HepG2 (cell line): ENCODE data around the gene NUDT1. TPM values are rescaled to one million over a fixed set of nuclear protein-coding genes. Genes with fewer than 3 reads are reported as not detected.

ENCODE experiments used
- ATAC-seq: fragments of 200-7000 bp; cut with Tn5 transposase; 3 replicates; pipeline ENCODE4 v1.9.1; 2020; ENCODE audit warnings: mild to moderate bottlenecking, moderate library complexity
- BruUV-seq: library from RNA; stranded (reverse); fragments of 400-500 nt; replicated peaks from 2 replicates; lab custom pipeline; 2021; lab: Mats Ljungman, UMichigan
- CTCF ChIA-PET: fragments of 300-600 bp; formaldehyde crosslinking; extraction: SDS; loops from one replicate; lab custom pipeline; 2021; ENCODE audit warnings: low total read pairs, inconsistent platforms, low intra/inter-chr PET ratio; lab: Yijun Ruan, JAX
- POLR2A ChIA-PET: fragments of 350-600 bp; sonication (Branson Sonifier 250); formaldehyde crosslinking; loops from one replicate; lab custom pipeline; 2020; ENCODE audit warnings: antibody characterized with exemption, inconsistent platforms; lab: Yijun Ruan, JAX
- DNase-seq: peaks from one replicate; pipeline ENCODE4 v3.0.0-alpha.2; 2015; ENCODE audit warnings: low spot score
- FAIRE-seq: peaks from 3 replicates; lab custom pipeline; 2011; peaks lifted over from hg19 to GRCh38; lab: Jason Lieb, UNC
- H2AFZ ChIP-seq: one replicate; pipeline ENCODE4 v1.6.1; 2011; ENCODE audit warnings: low read length, inconsistent platforms
- H3K27ac ChIP-seq: fragments of 300-600 bp; 3 replicates; pipeline ENCODE4 v1.8.0; 2011; ENCODE audit warnings: mixed run types, mild to moderate bottlenecking, mixed read lengths, low read length, inconsistent platforms; ENCODE audit not compliant: insufficient read depth; ENCODE audit errors: extremely low read length
- H3K27me3 ChIP-seq, 2 experiments: fragments of 200-600 bp in 1 of 2; 2 replicates in 1 of 2; 3 replicates in 1 of 2; pipeline versions ENCODE4 v1.6.0 to v1.8.0; 2011; ENCODE audit warnings: low read length in 2 of 2, mild to moderate bottlenecking in 2 of 2, moderate library complexity in 2 of 2, inconsistent platforms in 1 of 2; ENCODE audit not compliant: insufficient read depth in 2 of 2, control insufficient read depth in 1 of 2
- H3K36me3 ChIP-seq, 2 experiments: fragments of 200-600 bp in 1 of 2; replicated peaks in 1 of 2; 2 replicates in 1 of 2; 3 replicates in 1 of 2; pipeline versions ENCODE4 v1.5.1 to v1.8.0; 2011; ENCODE audit warnings: low read length in 2 of 2, inconsistent platforms in 1 of 2; ENCODE audit not compliant: insufficient read depth in 2 of 2, control insufficient read depth in 1 of 2
- H3K4me1 ChIP-seq: 2 replicates; pipeline ENCODE4 v1.5.1; 2012; ENCODE audit warnings: low read length, inconsistent platforms; ENCODE audit not compliant: insufficient read depth
- H3K4me2 ChIP-seq: 2 replicates; pipeline ENCODE4 v1.6.0; 2011; ENCODE audit warnings: low read depth, low read length, inconsistent platforms
- H3K4me3 ChIP-seq, 3 experiments: fragments of 200-600 bp in 1 of 3; sonication (generic), shearing (Covaris generic) in 1 of 3; replicated peaks in 1 of 3; 2 replicates each; pipeline ENCODE4 v1.5.1; 2011 to 2016; ENCODE audit warnings: low read length in 3 of 3, inconsistent platforms in 2 of 3, low read depth in 2 of 3, mild to moderate bottlenecking in 2 of 3, control low read depth in 1 of 3, mixed read lengths in 1 of 3; ENCODE audit not compliant: insufficient read depth in 1 of 3
- H3K79me2 ChIP-seq: one replicate; pipeline ENCODE4 v1.6.1; 2011; ENCODE audit warnings: low read length, inconsistent platforms; ENCODE audit not compliant: insufficient read depth
- H3K9ac ChIP-seq: 2 replicates; pipeline ENCODE4 v1.6.0; 2011; ENCODE audit warnings: mild to moderate bottlenecking, low read depth, low read length, inconsistent platforms; ENCODE audit not compliant: insufficient read depth
- H3K9me3 ChIP-seq: 2 replicates; pipeline ENCODE4 v1.5.1; 2012; ENCODE audit warnings: mild to moderate bottlenecking, low read length
- H4K20me1 ChIP-seq: 2 replicates; pipeline ENCODE4 v1.6.0; 2011; ENCODE audit warnings: inconsistent platforms, mild to moderate bottlenecking, low read length, moderate library complexity; ENCODE audit not compliant: insufficient read depth
- KDM3A ChIP-seq: IDR thresholded peaks from 2 replicates; pipeline ENCODE4 v1.6.1; 2018; ENCODE audit warnings: low read depth, missing compliant biosample characterization
- MYC ChIP-seq: sonication (generic); formaldehyde crosslinking; IDR thresholded peaks from 2 replicates; pipeline ENCODE4 v1.9.0; 2021; ENCODE audit warnings: missing genetic modification reagents, borderline replicate concordance
- PAWR ChIP-seq: sonication (generic); formaldehyde crosslinking; IDR thresholded peaks from 2 replicates; pipeline ENCODE4 v1.4.0; 2020; ENCODE audit warnings: missing genetic modification reagents, mild to moderate bottlenecking, borderline replicate concordance
- RAD21 ChIP-seq: fragments of 450-650 bp; formaldehyde crosslinking; IDR thresholded peaks from 2 replicates; pipeline ENCODE4 v1.5.0; 2020; ENCODE audit warnings: mild to moderate bottlenecking
- ZNF138 ChIP-seq: sonication (generic); formaldehyde crosslinking; IDR thresholded peaks from 2 replicates; pipeline ENCODE4 v1.5.0; 2020; ENCODE audit warnings: mild to moderate bottlenecking, low read depth, missing genetic modification reagents
- ZNF724P ChIP-seq: sonication (generic); formaldehyde crosslinking; IDR thresholded peaks from 2 replicates; pipeline ENCODE4 v1.8.0; 2022; ENCODE audit warnings: missing genetic modification reagents, borderline replicate concordance
- ZSCAN9 ChIP-seq: IDR thresholded peaks from 2 replicates; pipeline ENCODE4 v1.6.1; 2016; ENCODE audit warnings: borderline replicate concordance
- WGBS: methylation state at CpG from one replicate; pipeline ENCODE4 v1.1.6; 2017; ENCODE audit warnings: low lambda C conversion rate; 5-methylcytosine and 5-hydroxymethylcytosine counted together
- in situ Hi-C: cut with HindIII; loops from 2 replicates; pipeline ENCODE4 v1.10.0; 2017; ENCODE audit warnings: low pct_unique_long_range_greater_than_20kb; ENCODE audit not compliant: extremely low pct_ligation_motif_present
- intact Hi-C: fragments of 100-400 bp; cut with micrococcal nuclease; formaldehyde crosslinking; loops from one replicate; pipeline ENCODE4 v1.10.0; 2022; ENCODE audit not compliant: unreplicated experiment
- polyA plus RNA-seq, 8 experiments: library from polyadenylated mRNA; depleted of rRNA in 3 of 8; stranded (reverse) in 7 of 8; unstranded in 1 of 8; fragments of >200 nt; fragmentation: Illumina TruSeq in 4 of 8; extraction: Trizol in 4 of 8; gene quantifications; 2 replicates each; pipeline versions ENCODE4 v1.2.1 to v1.2.3, GENCODE V29; 2011 to 2016; ENCODE audit warnings: low read depth in 4 of 8, missing spikeins in 1 of 8, mixed read lengths in 1 of 8; ENCODE audit not compliant: insufficient read depth in 1 of 8
- total RNA-seq, 5 experiments: library from RNA; depleted of rRNA; stranded (reverse); fragments of >200 nt; fragmentation: Illumina TruSeq; extraction: Trizol; gene quantifications; 2 replicates each; pipeline ENCODE4 v1.2.3, GENCODE V29; 2016; ENCODE audit warnings: low read depth in 1 of 5
- TF ChIP-seq, protein P1 (sequence below): IDR thresholded peaks from 2 replicates; pipeline ENCODE4 v1.6.1; 2016
- TF ChIP-seq, protein P2 (sequence below): IDR thresholded peaks from 2 replicates; pipeline ENCODE4 v1.6.1; 2016; ENCODE audit warnings: mild to moderate bottlenecking, missing biosample characterization, missing genetic modification reagents
- TF ChIP-seq, protein P3 (sequence below): fragments of 450-650 bp; IDR thresholded peaks from 2 replicates; pipeline ENCODE4 v1.6.1; 2016
- TF ChIP-seq, protein P4 (sequence below): sonication (generic); formaldehyde crosslinking; IDR thresholded peaks from 2 replicates; pipeline ENCODE4 v1.4.0; 2020; ENCODE audit warnings: missing genetic modification reagents, borderline replicate concordance
- TF ChIP-seq, protein P5 (sequence below): sonication (generic); formaldehyde crosslinking; IDR thresholded peaks from 2 replicates; pipeline ENCODE4 v1.5.0; 2020; ENCODE audit warnings: missing genetic modification reagents, mild to moderate bottlenecking, borderline replicate concordance
- TF ChIP-seq, protein P6 (sequence below): sonication (generic); formaldehyde crosslinking; IDR thresholded peaks from 2 replicates; pipeline ENCODE4 v1.5.0; 2020; ENCODE audit warnings: missing genetic modification reagents

The NUDT1 gene
- total and polyA plus RNA-seq, 2 of the 13 experiments (the other 11 are each of a cell fraction or from before 2014, with no cell fraction given) = 9.1 to 26.8 TPM

DNA sequence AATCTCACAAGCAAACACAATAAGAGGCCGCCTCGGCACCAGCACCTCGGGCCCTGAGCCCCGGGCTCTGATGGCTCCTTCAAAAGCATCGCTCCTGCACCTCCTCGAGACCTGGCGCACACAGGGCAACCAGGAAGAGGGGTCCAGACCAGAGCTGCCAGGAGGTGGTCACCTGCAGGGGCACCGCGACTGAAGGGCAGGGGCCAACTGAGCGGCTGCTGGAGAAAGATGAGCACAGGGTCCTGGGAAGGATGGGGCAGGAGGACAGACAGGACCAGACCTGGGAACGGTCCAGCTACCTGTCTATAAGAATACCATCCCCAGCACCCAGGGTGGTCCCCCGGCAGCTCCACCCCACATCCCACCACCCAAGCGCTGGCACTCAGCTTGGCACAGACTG lies 30.1 kb upstream of the NUDT1 start (continued):
- TF ChIP-seq, protein P1, sequence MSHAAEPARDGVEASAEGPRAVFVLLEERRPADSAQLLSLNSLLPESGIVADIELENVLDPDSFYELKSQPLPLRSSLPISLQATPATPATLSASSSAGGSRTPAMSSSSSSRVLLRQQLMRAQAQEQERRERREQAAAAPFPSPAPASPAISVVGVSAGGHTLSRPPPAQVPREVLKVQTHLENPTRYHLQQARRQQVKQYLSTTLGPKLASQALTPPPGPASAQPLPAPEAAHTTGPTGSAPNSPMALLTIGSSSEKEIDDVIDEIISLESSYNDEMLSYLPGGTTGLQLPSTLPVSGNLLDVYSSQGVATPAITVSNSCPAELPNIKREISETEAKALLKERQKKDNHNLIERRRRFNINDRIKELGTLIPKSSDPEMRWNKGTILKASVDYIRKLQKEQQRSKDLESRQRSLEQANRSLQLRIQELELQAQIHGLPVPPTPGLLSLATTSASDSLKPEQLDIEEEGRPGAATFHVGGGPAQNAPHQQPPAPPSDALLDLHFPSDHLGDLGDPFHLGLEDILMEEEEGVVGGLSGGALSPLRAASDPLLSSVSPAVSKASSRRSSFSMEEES (CRISPR knock-in tag) = no peak
- TF ChIP-seq, all 625 proteins: peak for 0

DNA sequence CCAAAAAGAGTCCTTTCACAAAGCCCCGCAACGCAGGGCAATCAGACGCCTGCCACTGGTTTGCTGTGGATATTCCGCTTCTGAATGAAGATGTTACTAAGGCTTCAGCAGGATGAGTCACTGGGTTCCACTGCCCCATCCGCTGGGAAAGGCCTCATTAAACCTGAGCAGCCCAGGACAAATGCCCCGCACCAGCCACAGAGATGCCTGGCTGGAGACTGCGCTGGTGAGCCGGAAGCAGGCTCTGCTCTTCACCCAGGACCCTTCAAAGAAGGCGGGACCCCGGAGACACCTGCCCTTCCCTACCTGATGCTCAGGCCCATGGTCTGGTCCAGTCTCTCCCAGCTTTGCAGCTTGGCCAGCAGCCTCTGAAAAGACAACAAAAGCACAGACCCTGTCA lies 29.1 kb upstream of the NUDT1 start:
- H3K27ac ChIP-seq = no peak overlapping the region
- no peak overlapping the region for H3K4me3 ChIP-seq
- peaks cover 34 to 91% of the 10 kb centered on the region in 2 experiments; a peak in 4 of 5 replicates for H3K36me3 ChIP-seq
- POLR2A ChIA-PET = no interaction called here
- WGBS = over 99% methylated on average over 8 of the region's 10 CpGs
- no peaks in the 10 kb centered on the region for H3K4me1 ChIP-seq
- H3K27me3 ChIP-seq = no peaks in the 10 kb centered on the region
- intact Hi-C loops = no loop called here
- H3K9ac ChIP-seq = no peak overlapping the region
- CTCF ChIA-PET = no interaction called here
- no peaks in the 10 kb centered on the region for H4K20me1 ChIP-seq
- BruUV-seq = no TSS peak
- FAIRE-seq = no peak
- no peak overlapping the region for H2AFZ ChIP-seq
- H3K4me2 ChIP-seq = no peak overlapping the region
- no peak for ATAC-seq
- H3K79me2 ChIP-seq = no peaks in the 10 kb centered on the region
- no peaks in the 10 kb centered on the region for H3K9me3 ChIP-seq
- no peak for DNase-seq
- in situ Hi-C loops = loop anchor here (10.0 to 25.0 kb wide), 2 partner anchors 418 to 626 kb away; no protein-coding TSS in a partner anchor
- TF ChIP-seq ZNF138 (no peak), PAWR (CRISPR knock-in tag) (no peak), KDM3A (CRISPR knock-in tag) (no peak), ZSCAN9 (CRISPR knock-in tag) (no peak), RAD21 (CRISPR knock-in tag) (no peak), MYC (CRISPR knock-in tag) (no peak), ZNF724P (no peak)
- TF ChIP-seq, protein P2, sequence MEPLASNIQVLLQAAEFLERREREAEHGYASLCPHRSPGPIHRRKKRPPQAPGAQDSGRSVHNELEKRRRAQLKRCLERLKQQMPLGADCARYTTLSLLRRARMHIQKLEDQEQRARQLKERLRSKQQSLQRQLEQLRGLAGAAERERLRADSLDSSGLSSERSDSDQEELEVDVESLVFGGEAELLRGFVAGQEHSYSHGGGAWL (CRISPR knock-in tag) = no peak
- TF ChIP-seq, protein P3, sequence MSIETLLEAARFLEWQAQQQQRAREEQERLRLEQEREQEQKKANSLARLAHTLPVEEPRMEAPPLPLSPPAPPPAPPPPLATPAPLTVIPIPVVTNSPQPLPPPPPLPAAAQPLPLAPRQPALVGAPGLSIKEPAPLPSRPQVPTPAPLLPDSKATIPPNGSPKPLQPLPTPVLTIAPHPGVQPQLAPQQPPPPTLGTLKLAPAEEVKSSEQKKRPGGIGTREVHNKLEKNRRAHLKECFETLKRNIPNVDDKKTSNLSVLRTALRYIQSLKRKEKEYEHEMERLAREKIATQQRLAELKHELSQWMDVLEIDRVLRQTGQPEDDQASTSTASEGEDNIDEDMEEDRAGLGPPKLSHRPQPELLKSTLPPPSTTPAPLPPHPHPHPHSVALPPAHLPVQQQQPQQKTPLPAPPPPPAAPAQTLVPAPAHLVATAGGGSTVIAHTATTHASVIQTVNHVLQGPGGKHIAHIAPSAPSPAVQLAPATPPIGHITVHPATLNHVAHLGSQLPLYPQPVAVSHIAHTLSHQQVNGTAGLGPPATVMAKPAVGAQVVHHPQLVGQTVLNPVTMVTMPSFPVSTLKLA = no peak
- TF ChIP-seq, protein P4, sequence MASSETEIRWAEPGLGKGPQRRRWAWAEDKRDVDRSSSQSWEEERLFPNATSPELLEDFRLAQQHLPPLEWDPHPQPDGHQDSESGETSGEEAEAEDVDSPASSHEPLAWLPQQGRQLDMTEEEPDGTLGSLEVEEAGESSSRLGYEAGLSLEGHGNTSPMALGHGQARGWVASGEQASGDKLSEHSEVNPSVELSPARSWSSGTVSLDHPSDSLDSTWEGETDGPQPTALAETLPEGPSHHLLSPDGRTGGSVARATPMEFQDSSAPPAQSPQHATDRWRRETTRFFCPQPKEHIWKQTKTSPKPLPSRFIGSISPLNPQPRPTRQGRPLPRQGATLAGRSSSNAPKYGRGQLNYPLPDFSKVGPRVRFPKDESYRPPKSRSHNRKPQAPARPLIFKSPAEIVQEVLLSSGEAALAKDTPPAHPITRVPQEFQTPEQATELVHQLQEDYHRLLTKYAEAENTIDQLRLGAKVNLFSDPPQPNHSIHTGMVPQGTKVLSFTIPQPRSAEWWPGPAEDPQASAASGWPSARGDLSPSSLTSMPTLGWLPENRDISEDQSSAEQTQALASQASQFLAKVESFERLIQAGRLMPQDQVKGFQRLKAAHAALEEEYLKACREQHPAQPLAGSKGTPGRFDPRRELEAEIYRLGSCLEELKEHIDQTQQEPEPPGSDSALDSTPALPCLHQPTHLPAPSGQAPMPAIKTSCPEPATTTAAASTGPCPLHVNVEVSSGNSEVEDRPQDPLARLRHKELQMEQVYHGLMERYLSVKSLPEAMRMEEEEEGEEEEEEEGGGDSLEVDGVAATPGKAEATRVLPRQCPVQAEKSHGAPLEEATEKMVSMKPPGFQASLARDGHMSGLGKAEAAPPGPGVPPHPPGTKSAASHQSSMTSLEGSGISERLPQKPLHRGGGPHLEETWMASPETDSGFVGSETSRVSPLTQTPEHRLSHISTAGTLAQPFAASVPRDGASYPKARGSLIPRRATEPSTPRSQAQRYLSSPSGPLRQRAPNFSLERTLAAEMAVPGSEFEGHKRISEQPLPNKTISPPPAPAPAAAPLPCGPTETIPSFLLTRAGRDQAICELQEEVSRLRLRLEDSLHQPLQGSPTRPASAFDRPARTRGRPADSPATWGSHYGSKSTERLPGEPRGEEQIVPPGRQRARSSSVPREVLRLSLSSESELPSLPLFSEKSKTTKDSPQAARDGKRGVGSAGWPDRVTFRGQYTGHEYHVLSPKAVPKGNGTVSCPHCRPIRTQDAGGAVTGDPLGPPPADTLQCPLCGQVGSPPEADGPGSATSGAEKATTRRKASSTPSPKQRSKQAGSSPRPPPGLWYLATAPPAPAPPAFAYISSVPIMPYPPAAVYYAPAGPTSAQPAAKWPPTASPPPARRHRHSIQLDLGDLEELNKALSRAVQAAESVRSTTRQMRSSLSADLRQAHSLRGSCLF = no peak
- TF ChIP-seq, protein P5, sequence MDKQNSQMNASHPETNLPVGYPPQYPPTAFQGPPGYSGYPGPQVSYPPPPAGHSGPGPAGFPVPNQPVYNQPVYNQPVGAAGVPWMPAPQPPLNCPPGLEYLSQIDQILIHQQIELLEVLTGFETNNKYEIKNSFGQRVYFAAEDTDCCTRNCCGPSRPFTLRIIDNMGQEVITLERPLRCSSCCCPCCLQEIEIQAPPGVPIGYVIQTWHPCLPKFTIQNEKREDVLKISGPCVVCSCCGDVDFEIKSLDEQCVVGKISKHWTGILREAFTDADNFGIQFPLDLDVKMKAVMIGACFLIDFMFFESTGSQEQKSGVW = no peak
- TF ChIP-seq, protein P6, sequence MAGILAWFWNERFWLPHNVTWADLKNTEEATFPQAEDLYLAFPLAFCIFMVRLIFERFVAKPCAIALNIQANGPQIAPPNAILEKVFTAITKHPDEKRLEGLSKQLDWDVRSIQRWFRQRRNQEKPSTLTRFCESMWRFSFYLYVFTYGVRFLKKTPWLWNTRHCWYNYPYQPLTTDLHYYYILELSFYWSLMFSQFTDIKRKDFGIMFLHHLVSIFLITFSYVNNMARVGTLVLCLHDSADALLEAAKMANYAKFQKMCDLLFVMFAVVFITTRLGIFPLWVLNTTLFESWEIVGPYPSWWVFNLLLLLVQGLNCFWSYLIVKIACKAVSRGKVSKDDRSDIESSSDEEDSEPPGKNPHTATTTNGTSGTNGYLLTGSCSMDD (CRISPR knock-in tag) = no peak
